Smooth muscle cell of the brain vasculature (primary cell): ENCODE data around the gene SP1.
A peak's percentile ranks its signal among the peaks of the same experiment; 100 is the strongest.
"Not testable (repeated sequence)": the region's sequence is repeated elsewhere in the genome, so short reads cannot be mapped to it uniquely, and the experiment has no call there.

ENCODE experiments used
- DNase-seq: peaks from one replicate; pipeline ENCODE4 v3.0.0-alpha.2; 2012; ENCODE audit warnings: low read depth, low spot score

The SP1 gene

GRCh38 chr12:53358836-53359419 lies 21.0 kb upstream of the SP1 start:
- no peak for DNase-seq

DNA sequence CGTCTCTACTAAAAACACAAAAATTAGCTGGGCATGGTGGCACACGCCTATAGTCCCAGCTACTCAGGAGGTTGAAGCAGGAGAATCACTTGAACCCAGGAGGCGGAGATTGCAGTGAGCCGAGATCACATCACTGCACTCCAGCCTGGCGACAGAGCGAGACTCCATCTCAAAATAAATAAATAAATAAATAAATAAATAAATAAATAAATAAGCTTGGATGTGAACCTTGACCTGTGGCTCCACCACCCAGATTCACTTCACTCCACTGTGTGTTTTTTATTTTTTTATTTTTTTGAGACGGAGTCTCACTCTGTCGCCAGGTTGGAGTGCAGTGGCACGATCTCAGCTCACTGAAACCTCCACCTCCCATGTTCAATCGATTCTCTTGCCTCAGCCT lies 18.3 kb upstream of the SP1 start:
- DNase-seq, result not testable (repeated sequence)

DNA sequence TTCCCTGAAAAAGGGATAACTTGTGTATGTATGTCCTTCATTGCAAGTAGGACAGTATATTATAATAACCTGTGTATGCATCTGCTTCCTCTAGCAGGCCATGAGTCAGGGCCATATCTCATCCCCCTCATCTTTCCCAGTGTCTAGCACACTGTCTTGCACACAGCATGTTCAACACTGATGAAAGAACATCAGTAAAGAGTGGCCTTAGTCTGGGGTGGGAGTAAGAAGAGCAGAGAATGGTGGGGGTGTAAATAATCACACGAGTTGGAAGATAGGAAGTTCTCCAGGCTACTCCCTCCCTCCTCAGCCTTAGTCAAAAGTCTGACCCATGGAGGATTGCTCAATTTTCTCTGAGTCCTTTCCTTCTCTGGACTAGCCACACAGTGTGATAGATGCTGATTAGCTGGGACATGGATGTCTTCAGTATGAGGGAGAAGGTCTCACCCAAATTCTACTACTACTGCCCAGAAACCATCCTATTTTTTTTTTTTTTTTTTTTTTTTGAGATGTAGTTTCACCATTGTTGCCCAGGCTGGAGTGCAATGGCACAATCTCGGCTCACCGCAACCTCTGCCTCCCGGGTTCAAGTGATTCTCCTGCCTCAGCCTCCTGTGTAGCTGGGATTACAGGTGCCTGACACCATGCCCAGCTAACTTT lies 14.6 kb upstream of the SP1 start:
- DNase-seq, result no peak

DNA sequence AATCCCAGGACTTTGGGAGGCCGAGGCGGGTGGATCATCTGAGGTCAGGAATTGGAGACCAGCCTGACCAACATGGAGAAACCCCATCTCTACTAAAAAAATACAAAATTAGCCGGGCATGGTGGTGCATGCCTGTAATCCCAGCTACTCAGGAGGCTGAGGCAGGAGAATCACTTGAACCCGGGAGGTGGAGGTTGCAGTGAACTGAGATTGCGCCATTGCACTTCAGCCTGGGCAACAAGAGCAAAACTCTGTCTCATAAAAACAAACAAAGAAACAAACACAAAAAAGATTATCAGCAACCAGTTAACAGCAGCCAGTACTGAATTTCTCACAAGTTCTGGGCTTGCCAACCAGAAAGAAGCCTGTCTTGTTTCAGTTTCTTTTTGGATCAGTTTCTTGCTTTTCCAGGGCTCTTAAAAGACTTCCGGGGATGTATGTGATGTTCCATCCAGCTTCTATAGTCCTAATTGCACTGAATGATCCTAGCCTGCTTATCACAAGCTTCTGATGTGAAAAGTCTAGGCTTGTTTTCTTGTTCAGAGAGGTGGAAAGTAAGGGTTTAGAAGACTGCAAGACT lies 6.3 kb upstream of the SP1 start:
- not testable (repeated sequence) for DNase-seq

DNA sequence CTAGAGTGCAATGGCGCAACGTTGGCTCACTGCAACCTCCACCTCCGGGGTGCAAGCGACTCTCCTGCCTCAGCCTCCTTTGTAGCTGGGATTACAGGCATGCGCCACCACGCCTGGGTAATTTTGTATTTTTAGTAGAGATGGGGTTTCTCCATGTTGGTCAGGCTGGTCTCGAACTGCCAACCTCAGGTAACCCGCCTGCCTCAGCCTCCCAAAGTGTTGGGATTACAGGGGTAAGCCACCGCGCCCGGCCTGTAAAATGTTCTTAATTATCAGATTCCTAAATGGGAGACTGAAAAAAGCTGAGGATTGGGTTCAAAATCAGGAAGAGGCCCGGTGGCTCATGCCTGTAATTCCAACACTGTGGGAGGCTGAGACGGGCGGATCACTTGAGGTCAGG lies 5.7 kb upstream of the SP1 start:
- DNase-seq, result not testable (repeated sequence)

DNA sequence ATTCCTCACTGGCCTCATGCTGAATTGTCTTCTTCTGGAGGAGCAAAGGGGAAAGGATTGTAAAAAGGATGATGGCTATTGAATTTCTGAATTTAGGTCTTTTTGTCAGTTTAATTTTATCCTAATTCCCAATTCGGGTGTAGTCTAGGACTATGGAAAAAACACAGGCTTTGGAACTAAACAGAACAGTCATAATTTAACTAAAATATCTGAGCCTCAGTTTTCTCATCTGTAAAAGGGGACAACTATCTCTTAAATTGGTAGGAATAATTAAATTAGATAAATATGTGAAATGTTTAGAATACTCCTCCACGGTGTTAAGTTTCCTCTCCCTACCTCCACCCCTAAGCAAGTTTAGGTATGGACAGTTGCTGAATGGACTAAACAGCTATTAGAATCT lies 3.2 kb upstream of the SP1 start:
- DNase-seq, result no peak

GRCh38 chr12:53378222-53378621 lies 1.8 kb upstream of the SP1 start:
- no peak for DNase-seq

- DNase-seq, result no peak
Measured at GRCh38 chr12:53378724-53379388, 1.1 kb upstream of the SP1 start.

GRCh38 chr12:53379389-53380103 lies 430 bp upstream of the SP1 start:
- peak; percentile 100 for DNase-seq

- no peak for DNase-seq
Measured at GRCh38 chr12:53380794-53381730, 1.1 kb downstream of the SP1 start.

- no peak for DNase-seq
Measured at GRCh38 chr12:53381731-53382630, 2.0 kb downstream of the SP1 start.

DNA sequence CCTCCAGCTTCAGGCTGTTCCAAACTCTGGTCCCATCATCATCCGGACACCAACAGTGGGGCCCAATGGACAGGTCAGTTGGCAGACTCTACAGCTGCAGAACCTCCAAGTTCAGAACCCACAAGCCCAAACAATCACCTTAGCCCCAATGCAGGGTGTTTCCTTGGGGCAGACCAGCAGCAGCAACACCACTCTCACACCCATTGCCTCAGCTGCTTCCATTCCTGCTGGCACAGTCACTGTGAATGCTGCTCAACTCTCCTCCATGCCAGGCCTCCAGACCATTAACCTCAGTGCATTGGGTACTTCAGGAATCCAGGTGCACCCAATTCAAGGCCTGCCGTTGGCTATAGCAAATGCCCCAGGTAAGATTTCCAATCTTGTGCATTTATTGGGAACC lies 3.3 kb downstream of the SP1 start:
- DNase-seq, result no peak

DNA sequence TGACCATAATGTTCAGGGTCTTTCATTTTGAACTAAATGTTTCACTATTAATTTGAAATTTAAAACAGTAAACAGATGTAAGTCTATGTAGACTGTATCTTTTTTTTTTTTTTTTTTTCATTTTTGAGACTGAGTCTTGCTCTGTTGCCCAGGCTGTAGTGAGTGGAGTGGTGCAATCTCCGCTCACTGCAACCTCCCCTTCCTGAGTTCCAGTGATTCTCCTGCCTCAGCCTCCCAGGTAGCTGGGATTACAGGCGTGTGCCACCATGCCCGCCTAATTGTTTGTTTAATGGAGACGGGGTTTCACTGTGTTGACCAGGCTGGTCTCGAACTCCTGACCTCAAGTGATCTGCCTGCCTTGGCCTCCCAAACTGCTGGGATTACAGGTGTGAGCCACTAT lies 6.4 kb downstream of the SP1 start:
- DNase-seq, result not testable (repeated sequence)

GRCh38 chr12:53388932-53389331 lies 9.0 kb downstream of the SP1 start:
- DNase-seq, result no peak

DNA sequence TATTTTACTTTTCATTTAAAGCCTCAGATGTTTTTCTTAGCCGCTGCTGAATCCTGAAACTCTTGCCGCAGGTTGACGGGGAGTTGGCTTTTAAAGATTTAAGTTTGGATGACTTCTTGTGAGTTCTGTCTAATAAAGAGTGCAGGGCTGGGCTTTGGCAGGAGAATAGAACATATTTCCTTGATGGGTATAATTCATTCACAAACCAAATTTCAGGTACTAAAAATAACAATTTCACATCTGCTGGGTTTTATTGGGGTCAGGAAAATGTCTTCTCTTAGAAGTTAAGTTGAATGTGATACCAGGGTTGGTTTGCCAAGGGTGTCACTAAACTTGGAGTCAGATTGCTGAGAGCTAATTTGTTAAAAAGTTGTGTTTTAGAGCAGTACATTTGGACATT lies 9.7 kb downstream of the SP1 start:
- no peak for DNase-seq

DNA sequence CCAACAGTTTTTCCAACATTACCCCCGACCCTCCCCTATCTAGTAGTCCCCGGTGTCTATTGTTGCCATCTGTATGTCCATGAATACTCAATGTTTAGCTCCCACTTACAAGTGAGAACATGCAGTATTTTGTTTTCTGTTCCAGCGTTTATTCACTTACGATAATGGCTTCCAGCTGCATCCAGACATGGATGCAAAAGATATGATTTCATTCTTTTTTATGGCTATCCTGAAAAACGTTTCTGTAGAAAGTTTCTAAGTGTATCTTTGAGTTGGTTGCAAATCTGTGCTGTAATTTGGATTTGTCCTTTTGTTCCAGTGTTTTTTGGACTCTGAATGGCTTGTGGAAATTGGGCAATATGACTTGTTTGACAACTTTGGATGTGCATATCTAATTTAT lies 11.7 kb downstream of the SP1 start:
- DNase-seq, result no peak

DNA sequence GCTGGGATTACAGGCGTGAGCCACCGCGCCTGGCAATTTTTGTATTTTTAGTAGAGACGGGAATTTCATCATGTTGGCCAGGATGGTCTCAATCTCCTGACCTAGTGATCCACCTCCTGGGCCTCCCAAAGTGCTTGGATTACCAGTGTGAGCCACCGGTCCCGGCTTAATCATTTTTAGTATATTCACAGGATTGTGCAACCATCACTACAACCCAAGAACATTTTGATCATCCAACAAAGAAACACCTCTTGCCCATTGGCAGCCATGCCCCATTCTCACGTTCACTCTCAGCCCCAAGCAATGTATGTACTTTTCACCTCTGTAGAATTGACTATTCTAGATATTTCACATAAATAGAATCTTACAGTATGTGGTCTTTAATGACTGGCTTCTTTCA lies 19.9 kb downstream of the SP1 start:
- DNase-seq, result no peak

- not testable (repeated sequence) for DNase-seq
Measured at GRCh38 chr12:53402351-53402750, 22.4 kb downstream of the SP1 start.

- no peak for DNase-seq
Measured at GRCh38 chr12:53402871-53403270, 22.9 kb downstream of the SP1 start.

- no peak for DNase-seq
Measured at GRCh38 chr12:53410951-53411350, 31.0 kb downstream of the SP1 start.
